Choroid plexus epithelial cell (primary cell): ENCODE results near the gene SEMA3A.

Source experiments
- DNase-seq: peaks from one replicate; pipeline ENCODE4 v3.0.0-alpha.2; 2010; ENCODE audit warnings: low read depth
- H3K4me3 ChIP-seq: 2 replicates; pipeline ENCODE4 v1.5.1; 2011; ENCODE audit warnings: low read depth, mild to moderate bottlenecking, control low read depth, low read length, moderate library complexity
- CTCF ChIP-seq: conservative IDR thresholded peaks from 2 replicates; pipeline ENCODE4 v1.5.1; 2011; ENCODE audit warnings: low read depth, mild to moderate bottlenecking, control low read depth, inconsistent platforms, low read length, moderate library complexity

The SEMA3A gene

GRCh38 chr7:84013616-84014240 lies 180.9 kb downstream of the SEMA3A start:
- DNase-seq, result no peak
- no peak for TF ChIP-seq CTCF
- no peak overlapping the region for H3K4me3 ChIP-seq

- no peak for TF ChIP-seq CTCF
- no peak for DNase-seq
- H3K4me3 ChIP-seq, result no peak overlapping the region
These were observed 184.8 kb downstream of the SEMA3A start for GRCh38 chr7:84009782-84010181.

- no peak for TF ChIP-seq CTCF
- H3K4me3 ChIP-seq, result no peak overlapping the region
- peak; percentile 12 for DNase-seq
These were observed 185.5 kb downstream of the SEMA3A start for GRCh38 chr7:84009051-84009450.

GRCh38 chr7:84003191-84003590 lies 191.4 kb downstream of the SEMA3A start:
- no peak for DNase-seq
- TF ChIP-seq CTCF, result no peak
- no peak overlapping the region for H3K4me3 ChIP-seq

GRCh38 chr7:84002348-84002747 lies 192.2 kb downstream of the SEMA3A start:
- no peak overlapping the region for H3K4me3 ChIP-seq
- TF ChIP-seq CTCF, result no peak
- no peak for DNase-seq

GRCh38 chr7:83996879-83997278 lies 197.7 kb downstream of the SEMA3A start:
- DNase-seq, result peak; percentile 23
- H3K4me3 ChIP-seq, result no peak overlapping the region
- no peak for TF ChIP-seq CTCF

- no peak for DNase-seq
These were observed 206.8 kb downstream of the SEMA3A start for GRCh38 chr7:83987764-83988163.

More at GRCh38 chr7:83987764-83988163, 206.8 kb downstream of the SEMA3A start:
- no peak for TF ChIP-seq CTCF
- H3K4me3 ChIP-seq, result no peak overlapping the region
